ENCODE results near the gene SOX10.
"Not testable (repeated sequence)": the region's sequence is repeated elsewhere in the genome, so short reads cannot be mapped to it uniquely, and the experiment has no call there.

Gene SOX10

GRCh38 chr22:37981282-37982011 lies 2.9 kb downstream of the SOX10 start:
- no peak overlapping the region for H3K4me3 ChIP-seq (replicated peaks; ENCODE audit: low read depth, low read length)
- no peak for TF ChIP-seq CTCF (IDR thresholded peaks at IDR 0.05; ENCODE audit: low read depth, low read length, missing control alignments)
- DNase-seq (ENCODE audit: extremely low read depth, low read depth), result no peak

- no peak for DNase-seq (ENCODE audit: extremely low read depth, low read depth)
- TF ChIP-seq CTCF (IDR thresholded peaks at IDR 0.05; ENCODE audit: low read depth, low read length, missing control alignments), result no peak
- no peak overlapping the region for H3K4me3 ChIP-seq (replicated peaks; ENCODE audit: low read depth, low read length)
These were observed 4.6 kb downstream of the SOX10 start for GRCh38 chr22:37979782-37980181.

DNA sequence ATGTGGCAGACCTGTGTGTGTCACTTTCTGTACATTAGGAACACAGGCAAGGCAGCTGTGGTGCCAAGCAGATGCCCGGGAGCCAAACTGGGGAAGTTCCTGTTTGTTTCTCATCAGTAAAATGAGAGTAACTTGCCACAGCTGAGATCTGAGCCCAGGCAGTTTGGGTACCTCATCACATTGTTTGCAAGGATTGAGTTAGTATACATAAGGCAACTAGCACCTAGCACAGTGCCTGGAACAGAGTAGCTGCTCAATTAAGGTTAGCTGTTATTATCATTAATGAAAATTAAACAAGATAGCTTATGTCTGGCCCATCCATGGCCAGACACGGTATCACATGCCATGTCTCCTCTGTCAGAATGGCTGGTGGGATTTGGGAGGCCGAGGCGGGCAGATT lies 7.8 kb downstream of the SOX10 start:
- H3K4me3 ChIP-seq (replicated peaks; ENCODE audit: low read depth, low read length), result no peak overlapping the region

DNA sequence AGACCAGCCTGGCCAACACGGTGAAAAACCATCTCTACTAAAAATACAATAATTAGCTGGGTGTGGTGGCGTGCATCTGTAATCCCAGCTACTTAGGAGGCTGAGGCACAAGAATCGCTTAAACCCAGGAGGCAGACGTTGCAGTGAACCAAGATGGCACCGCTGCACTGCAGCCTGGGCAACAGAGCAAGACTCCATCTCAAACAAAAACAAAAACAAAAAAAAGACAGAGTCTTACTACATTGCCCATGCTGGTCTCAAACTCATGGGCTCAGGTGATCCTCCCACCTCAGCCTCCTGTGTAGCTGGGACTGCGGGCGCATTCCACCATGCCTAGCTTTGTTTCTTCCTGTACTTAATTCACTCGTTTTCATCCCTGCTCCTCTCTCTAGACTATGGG lies 8.3 kb downstream of the SOX10 start:
- DNase-seq (ENCODE audit: extremely low read depth, low read depth); H3K4me3 ChIP-seq (replicated peaks; ENCODE audit: low read depth, low read length): not testable (repeated sequence)

More for the DNA sequence above, 7.8 kb downstream of the SOX10 start:
- no peak for TF ChIP-seq CTCF (IDR thresholded peaks at IDR 0.05; ENCODE audit: low read depth, low read length, missing control alignments)
- DNase-seq (ENCODE audit: extremely low read depth, low read depth), result no peak

DNA sequence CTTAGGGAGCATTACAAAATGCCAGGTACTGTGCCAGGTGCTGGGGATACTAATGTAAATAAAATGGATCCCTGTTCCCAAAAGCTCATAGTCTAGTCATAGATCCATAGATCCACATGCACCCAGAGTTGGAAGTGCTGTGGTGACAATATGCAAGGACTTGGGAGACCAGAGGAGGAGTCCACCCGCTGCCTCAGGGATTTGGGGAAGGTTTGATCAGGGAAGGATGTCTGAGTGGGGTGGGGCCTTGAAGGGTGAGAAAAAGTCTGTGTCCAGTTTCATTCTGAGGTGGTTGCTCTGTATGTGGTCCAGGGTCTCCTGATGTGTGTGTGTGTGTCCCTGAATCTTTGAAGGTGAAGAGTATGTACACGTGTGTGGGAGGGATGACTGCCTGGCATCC lies 9.2 kb downstream of the SOX10 start:
- H3K4me3 ChIP-seq (replicated peaks; ENCODE audit: low read depth, low read length), result no peak overlapping the region
- no peak for DNase-seq (ENCODE audit: extremely low read depth, low read depth)
- no peak for TF ChIP-seq CTCF (IDR thresholded peaks at IDR 0.05; ENCODE audit: low read depth, low read length, missing control alignments)

DNA sequence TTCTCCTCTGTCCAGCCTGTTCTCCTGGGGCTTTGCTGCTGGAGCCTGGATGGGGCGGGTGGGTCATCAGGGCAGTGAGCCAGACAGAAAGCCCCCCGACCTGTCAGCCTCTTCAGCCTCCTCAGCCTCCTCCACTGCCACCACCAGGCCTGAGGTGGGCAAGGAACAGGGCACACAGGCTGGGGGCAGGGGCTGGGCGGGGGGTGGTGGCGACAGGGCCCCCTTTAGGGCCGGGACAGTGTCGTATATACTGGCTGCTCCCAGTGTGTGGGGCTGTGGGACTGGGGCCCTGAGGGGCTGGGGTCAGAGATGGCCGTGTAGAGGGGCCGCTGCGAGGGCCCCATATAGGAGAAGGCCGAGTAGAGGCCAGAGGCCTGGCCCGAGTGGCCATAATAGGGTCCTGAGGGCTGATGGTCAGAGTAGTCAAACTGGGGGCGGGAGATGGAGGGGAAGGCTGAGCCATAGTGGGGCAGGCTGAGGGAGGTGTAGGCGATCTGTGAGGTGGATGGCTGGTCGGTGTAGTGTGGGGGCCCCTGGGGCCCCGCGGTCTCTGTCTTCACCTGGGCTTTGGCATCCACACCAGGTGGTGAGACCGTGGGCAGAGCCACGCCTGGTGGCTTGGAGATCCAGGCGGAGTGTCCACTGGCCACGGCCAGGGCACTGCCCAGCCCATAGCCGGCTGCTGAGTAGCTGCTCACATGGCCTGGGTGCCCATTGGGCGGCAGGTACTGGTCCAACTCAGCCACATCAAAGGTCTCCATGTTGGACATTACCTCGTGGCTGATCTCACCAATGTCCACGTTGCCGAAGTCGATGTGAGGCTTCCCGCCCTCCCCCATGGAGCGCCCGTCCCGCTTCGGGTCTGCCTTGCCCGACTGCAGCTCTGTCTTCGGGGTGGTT lies 10.8 kb downstream of the SOX10 start:
- no peak for DNase-seq (ENCODE audit: extremely low read depth, low read depth)
- H3K4me3 ChIP-seq (replicated peaks; ENCODE audit: low read depth, low read length), result no peak overlapping the region
- no peak for TF ChIP-seq CTCF (IDR thresholded peaks at IDR 0.05; ENCODE audit: low read depth, low read length, missing control alignments)

- DNase-seq (ENCODE audit: extremely low read depth, low read depth), result no peak
- H3K4me3 ChIP-seq (replicated peaks; ENCODE audit: low read depth, low read length), result no peak overlapping the region
- TF ChIP-seq CTCF (IDR thresholded peaks at IDR 0.05; ENCODE audit: low read depth, low read length, missing control alignments), result no peak
These were observed 11.8 kb downstream of the SOX10 start for GRCh38 chr22:37972527-37972926.
